GM18508 (cell line): ENCODE measurements around the gene TRIM24.

Source experiments
- ATAC-seq: cut with Tn5 transposase; IDR thresholded peaks from one replicate; pipeline ENCODE4 v1.9.1; 2021; ENCODE audit warnings: moderate number of reproducible peaks; ENCODE audit not compliant: insufficient read depth, unreplicated experiment

The TRIM24 gene

DNA sequence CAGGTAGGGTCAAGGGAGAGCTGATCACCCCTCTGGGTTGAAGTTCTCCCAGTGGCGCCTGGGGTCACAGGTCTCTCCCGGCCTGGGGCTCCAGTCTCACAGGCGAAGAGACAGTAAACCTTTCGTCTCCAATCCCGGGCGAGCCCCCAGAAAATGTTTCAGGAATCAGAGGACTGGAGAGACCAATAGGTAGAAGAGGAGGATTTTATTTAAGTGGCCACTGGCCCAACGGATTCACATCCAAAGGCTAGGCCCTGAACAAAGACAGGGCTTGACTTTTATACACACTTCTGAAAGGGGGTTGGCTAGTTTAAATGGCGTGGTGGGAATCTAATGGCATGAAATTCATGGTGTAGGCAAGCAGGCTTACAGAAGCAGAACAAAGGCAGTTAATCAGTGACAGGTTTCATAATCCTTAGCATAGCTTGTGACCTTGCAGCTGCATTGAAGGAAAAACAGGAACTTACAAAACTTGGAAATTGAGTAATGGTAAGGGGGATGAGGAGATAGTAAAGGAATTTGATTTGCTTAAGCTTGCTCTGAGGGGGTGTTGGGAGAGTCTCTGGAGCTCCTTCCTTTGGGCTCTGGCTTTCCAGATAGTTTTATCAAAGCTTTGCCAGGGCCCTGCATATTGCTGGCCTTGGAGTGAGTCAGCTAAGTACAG, 105.5 kb downstream of the TRIM24 start:
- no peak for ATAC-seq

DNA sequence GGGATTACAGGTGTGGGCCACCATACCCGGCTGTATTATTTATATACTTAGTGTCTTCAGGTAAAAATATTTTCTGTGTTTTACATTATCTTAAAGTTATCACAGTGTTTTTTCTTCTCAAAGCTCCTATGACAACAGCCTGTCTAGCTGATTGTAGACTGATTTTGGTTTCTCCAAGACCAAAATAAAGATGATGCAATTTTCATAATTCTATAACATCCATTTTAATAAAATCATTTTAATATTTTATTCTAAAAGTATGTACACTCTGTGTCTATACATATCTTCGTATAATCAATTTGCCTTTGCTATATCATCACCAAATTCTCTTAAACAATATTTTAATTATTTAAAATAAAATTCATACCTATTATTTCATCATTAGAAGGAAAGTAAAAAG, 108.6 kb downstream of the TRIM24 start:
- ATAC-seq, result no peak

GRCh38 chr7:138569418-138569817, 109.4 kb downstream of the TRIM24 start:
- no peak for ATAC-seq

GRCh38 chr7:138570715-138571114, 110.7 kb downstream of the TRIM24 start:
- no peak for ATAC-seq

GRCh38 chr7:138573741-138574140, 113.7 kb downstream of the TRIM24 start:
- no peak for ATAC-seq

DNA sequence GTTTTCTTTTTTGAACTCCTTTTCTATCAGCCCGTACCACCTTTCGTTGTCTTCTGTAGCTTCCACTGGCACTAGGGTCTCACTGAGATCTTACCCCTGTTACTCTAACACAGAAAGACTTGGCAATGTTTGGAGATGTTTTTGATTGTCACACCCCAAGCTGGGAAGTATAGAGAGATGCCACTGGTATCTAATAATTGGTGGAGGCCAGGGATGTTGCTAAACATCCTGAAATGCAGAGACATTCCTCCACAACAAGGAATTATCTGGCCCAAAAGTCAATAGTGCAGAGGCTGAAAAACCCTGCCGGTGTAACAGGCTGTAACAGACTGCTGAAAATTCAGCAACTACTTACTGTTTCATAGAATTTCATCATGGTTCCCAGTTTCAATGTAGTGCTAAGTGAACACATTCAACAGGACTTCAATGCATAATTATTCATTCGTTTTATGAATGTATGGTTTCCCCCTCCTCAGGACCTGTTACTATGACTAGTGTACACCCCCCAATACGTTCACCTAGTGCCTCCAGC, 115.9 kb downstream of the TRIM24 start:
- no peak for ATAC-seq

DNA sequence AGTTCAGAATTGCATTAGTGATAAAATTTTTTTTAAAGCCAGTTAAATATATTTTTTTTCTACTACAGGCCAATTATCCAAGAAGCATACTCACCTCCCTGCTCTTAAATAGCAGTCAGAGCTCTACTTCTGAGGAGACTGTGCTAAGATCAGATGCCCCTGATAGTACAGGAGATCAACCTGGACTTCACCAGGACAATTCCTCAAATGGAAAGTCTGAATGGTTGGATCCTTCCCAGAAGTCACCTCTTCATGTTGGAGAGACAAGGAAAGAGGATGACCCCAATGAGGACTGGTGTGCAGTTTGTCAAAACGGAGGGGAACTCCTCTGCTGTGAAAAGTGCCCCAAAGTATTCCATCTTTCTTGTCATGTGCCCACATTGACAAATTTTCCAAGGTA, 119.1 kb downstream of the TRIM24 start:
- no peak for ATAC-seq

GRCh38 chr7:138579671-138580070, 119.6 kb downstream of the TRIM24 start:
- ATAC-seq, result no peak

DNA sequence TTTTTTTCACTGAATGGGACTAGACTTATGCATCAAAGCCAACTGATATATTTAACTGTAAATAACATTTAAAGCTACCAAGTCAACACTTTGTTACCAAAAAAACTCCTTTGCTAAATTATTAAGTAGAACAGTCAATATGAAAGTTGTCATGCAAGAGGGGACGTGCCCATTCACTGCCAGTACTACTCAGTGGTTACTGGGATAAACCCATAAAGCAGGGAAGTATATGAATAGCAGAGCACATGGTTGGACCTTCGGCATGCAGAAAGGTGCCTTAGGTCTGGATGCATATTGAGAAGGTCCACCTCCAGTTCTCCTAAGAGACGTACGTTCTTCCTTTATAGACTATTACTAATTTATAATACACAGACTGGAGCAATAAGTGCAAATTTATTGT, 121.0 kb downstream of the TRIM24 start:
- ATAC-seq, result no peak

GRCh38 chr7:138584283-138584682, 124.2 kb downstream of the TRIM24 start:
- no peak for ATAC-seq

GRCh38 chr7:138584696-138585095, 124.6 kb downstream of the TRIM24 start:
- no peak for ATAC-seq

- ATAC-seq, result no peak
Observed at GRCh38 chr7:138585283-138585993, 125.4 kb downstream of the TRIM24 start.

DNA sequence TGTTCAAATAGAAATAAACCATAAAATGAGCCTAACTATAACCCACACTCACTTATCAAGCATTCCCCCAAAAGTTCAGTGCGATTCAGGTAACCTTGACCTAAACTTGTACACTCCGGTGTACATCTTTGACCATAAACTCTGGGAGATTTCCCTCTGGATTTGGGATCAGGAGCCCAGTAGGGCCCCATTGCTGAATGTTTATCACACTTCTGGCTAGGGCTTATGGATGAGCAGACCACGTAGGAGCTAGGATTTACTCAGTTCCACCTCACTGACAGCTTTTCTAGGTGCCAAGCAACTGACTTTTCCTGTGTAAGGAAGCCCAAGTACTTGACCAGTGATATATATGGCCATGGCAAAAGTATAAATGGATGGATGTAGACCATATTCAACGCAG, 127.4 kb downstream of the TRIM24 start:
- ATAC-seq, result no peak

DNA sequence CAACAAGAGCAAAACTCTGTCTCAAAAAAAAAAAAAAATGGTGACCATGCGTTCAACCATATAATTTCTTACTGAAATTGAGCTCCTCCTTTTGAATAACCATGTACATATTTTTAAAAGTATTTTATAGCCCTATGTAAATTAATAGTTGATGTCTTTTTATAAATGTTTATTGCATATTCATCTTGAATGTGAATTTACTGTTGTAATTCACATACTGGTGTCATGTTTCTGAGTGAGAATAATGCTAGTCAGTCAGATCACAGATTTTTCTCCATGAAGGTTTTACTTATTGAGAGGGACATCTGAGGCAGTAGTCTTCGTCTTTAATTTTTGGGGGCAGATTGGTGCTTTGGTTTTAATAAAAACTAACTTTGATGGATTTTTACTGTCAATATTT, 128.9 kb downstream of the TRIM24 start:
- no peak for ATAC-seq

DNA sequence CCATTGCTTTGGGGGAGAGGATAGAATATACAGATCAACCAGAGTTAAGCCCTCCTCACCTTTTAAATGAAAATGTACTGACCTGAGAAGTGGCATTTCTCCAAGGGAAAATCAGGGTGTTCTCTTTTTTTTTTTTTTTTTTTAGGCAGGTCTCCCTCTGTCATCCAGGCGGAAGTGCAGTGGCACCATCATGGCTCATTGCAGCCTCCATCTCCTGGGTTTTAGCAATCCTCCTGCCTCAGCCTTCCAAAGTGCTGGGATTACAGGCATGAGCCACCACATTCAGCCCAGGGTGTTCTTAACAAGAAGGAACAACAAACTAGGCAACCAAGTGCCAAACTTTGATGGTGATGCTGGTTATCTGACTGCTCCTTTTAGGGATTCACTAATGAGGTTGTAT, 130.1 kb downstream of the TRIM24 start:
- ATAC-seq, result no peak

GRCh38 chr7:138595454-138595853, 135.4 kb downstream of the TRIM24 start:
- no peak for ATAC-seq

GRCh38 chr7:138602451-138602850, 142.4 kb downstream of the TRIM24 start:
- ATAC-seq, result no peak

- no peak for ATAC-seq
Observed at GRCh38 chr7:138603549-138604318, 143.7 kb downstream of the TRIM24 start.

- no peak for ATAC-seq
Observed at GRCh38 chr7:138606236-138606635, 146.2 kb downstream of the TRIM24 start.

DNA sequence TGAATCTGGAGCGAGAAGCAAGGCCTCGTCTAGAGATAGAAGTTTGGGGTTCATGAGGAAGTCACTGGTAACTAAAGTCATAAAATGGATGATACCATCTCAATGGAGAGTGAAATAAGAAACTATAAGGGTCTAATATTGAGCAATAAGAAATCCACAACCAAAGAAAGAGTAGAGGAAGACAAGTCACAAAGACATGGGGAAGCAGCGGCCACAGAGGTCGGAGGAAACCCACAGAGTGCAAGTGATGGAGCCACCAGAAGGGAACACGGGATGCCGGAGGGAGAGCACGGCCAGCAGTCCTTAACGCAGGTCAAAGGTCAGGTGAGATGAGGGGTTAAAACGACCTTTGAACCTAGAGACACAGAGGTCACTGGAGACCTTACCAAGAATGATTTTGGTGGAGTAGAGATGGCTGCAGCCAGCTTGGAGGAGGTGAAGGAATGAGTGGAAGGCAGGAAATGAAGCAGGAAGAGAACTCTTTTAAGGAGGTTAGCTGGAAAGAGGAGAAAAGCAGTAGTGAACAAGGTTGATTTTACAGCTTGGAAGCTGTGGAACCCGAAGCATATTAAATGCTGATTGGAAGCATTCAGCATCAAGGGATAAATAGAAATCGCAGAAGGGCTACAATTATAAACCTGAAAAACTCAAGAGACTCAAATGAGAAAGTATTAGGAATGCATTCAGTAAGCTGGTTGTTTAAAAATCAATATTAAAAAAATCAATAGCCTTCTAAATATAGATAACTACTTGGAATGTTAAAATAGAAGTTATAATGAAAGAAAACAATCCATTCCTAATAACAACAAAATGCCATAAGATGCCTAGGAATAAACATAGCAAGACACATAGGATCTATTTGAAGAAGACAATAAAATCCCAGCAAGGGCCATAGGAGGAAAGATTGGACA, 147.4 kb downstream of the TRIM24 start:
- ATAC-seq, result no peak
